HepG2 (cell line): ENCODE data around the gene TXNDC12. TPM values are rescaled to one million over a fixed set of nuclear protein-coding genes. Genes with fewer than 3 reads are reported as not detected.

Source experiments
- ATAC-seq: fragments of 200-7000 bp; cut with Tn5 transposase; 3 replicates; pipeline ENCODE4 v1.9.1; 2020; ENCODE audit warnings: mild to moderate bottlenecking, moderate library complexity
- BruUV-seq: library from RNA; stranded (reverse); fragments of 400-500 nt; replicated peaks from 2 replicates; lab custom pipeline; 2021; lab: Mats Ljungman, UMichigan
- CTCF ChIA-PET: fragments of 300-600 bp; formaldehyde crosslinking; extraction: SDS; loops from one replicate; lab custom pipeline; 2021; ENCODE audit warnings: low total read pairs, inconsistent platforms, low intra/inter-chr PET ratio; lab: Yijun Ruan, JAX
- POLR2A ChIA-PET: fragments of 350-600 bp; sonication (Branson Sonifier 250); formaldehyde crosslinking; loops from one replicate; lab custom pipeline; 2020; ENCODE audit warnings: antibody characterized with exemption, inconsistent platforms; lab: Yijun Ruan, JAX
- DNase-seq: peaks from one replicate; pipeline ENCODE4 v3.0.0-alpha.2; 2015; ENCODE audit warnings: low spot score
- FAIRE-seq: peaks from 3 replicates; lab custom pipeline; 2011; peaks lifted over from hg19 to GRCh38; lab: Jason Lieb, UNC
- H2AFZ ChIP-seq: one replicate; pipeline ENCODE4 v1.6.1; 2011; ENCODE audit warnings: low read length, inconsistent platforms
- H3K27ac ChIP-seq: fragments of 300-600 bp; 3 replicates; pipeline ENCODE4 v1.8.0; 2011; ENCODE audit warnings: mixed run types, mild to moderate bottlenecking, mixed read lengths, low read length, inconsistent platforms; ENCODE audit not compliant: insufficient read depth; ENCODE audit errors: extremely low read length
- H3K27me3 ChIP-seq, 2 experiments: fragments of 200-600 bp in 1 of 2; 2 replicates in 1 of 2; 3 replicates in 1 of 2; pipeline versions ENCODE4 v1.6.0 to v1.8.0; 2011; ENCODE audit warnings: low read length in 2 of 2, mild to moderate bottlenecking in 2 of 2, moderate library complexity in 2 of 2, inconsistent platforms in 1 of 2; ENCODE audit not compliant: insufficient read depth in 2 of 2, control insufficient read depth in 1 of 2
- H3K36me3 ChIP-seq, 2 experiments: fragments of 200-600 bp in 1 of 2; replicated peaks in 1 of 2; 2 replicates in 1 of 2; 3 replicates in 1 of 2; pipeline versions ENCODE4 v1.5.1 to v1.8.0; 2011; ENCODE audit warnings: low read length in 2 of 2, inconsistent platforms in 1 of 2; ENCODE audit not compliant: insufficient read depth in 2 of 2, control insufficient read depth in 1 of 2
- H3K4me1 ChIP-seq: 2 replicates; pipeline ENCODE4 v1.5.1; 2012; ENCODE audit warnings: low read length, inconsistent platforms; ENCODE audit not compliant: insufficient read depth
- H3K4me2 ChIP-seq: 2 replicates; pipeline ENCODE4 v1.6.0; 2011; ENCODE audit warnings: low read depth, low read length, inconsistent platforms
- H3K4me3 ChIP-seq, 3 experiments: fragments of 200-600 bp in 1 of 3; sonication (generic), shearing (Covaris generic) in 1 of 3; replicated peaks in 1 of 3; 2 replicates each; pipeline ENCODE4 v1.5.1; 2011 to 2016; ENCODE audit warnings: low read length in 3 of 3, inconsistent platforms in 2 of 3, low read depth in 2 of 3, mild to moderate bottlenecking in 2 of 3, control low read depth in 1 of 3, mixed read lengths in 1 of 3; ENCODE audit not compliant: insufficient read depth in 1 of 3
- H3K79me2 ChIP-seq: one replicate; pipeline ENCODE4 v1.6.1; 2011; ENCODE audit warnings: low read length, inconsistent platforms; ENCODE audit not compliant: insufficient read depth
- H3K9ac ChIP-seq: 2 replicates; pipeline ENCODE4 v1.6.0; 2011; ENCODE audit warnings: mild to moderate bottlenecking, low read depth, low read length, inconsistent platforms; ENCODE audit not compliant: insufficient read depth
- H3K9me3 ChIP-seq: 2 replicates; pipeline ENCODE4 v1.5.1; 2012; ENCODE audit warnings: mild to moderate bottlenecking, low read length
- H4K20me1 ChIP-seq: 2 replicates; pipeline ENCODE4 v1.6.0; 2011; ENCODE audit warnings: inconsistent platforms, mild to moderate bottlenecking, low read length, moderate library complexity; ENCODE audit not compliant: insufficient read depth
- FOSL2 ChIP-seq: sonication (generic); formaldehyde crosslinking; IDR thresholded peaks from 2 replicates; pipeline ENCODE4 v1.4.0; 2020; ENCODE audit warnings: missing genetic modification reagents
- IRF1 ChIP-seq: sonication (generic); formaldehyde crosslinking; IDR thresholded peaks from 2 replicates; pipeline ENCODE4 v1.4.0; 2020; ENCODE audit warnings: low read depth, mild to moderate bottlenecking, missing genetic modification reagents
- KAT7 ChIP-seq: IDR thresholded peaks from 2 replicates; pipeline ENCODE4 v1.6.1; 2018; ENCODE audit warnings: borderline replicate concordance, missing compliant biosample characterization
- MYNN ChIP-seq: sonication (generic); formaldehyde crosslinking; IDR thresholded peaks from 2 replicates; pipeline ENCODE4 v1.4.0; 2020; ENCODE audit warnings: mild to moderate bottlenecking, low read depth, missing genetic modification reagents
- NCOR1 ChIP-seq: fragments of 200-600 bp; sonication (generic); IDR thresholded peaks from 2 replicates; pipeline ENCODE4 v1.7.0; 2017; ENCODE audit warnings: antibody characterized with exemption, low read length, borderline replicate concordance
- PAX8 ChIP-seq: sonication (generic); formaldehyde crosslinking; IDR thresholded peaks from 2 replicates; pipeline ENCODE4 v1.8.0; 2022; ENCODE audit warnings: mild to moderate bottlenecking, missing genetic modification reagents, borderline replicate concordance
- RXRB ChIP-seq: IDR thresholded peaks from 2 replicates; pipeline ENCODE4 v1.6.1; 2016; ENCODE audit warnings: borderline replicate concordance, missing genetic modification reagents, missing compliant biosample characterization
- SALL1 ChIP-seq: sonication (generic); formaldehyde crosslinking; IDR thresholded peaks from 2 replicates; pipeline ENCODE4 v1.8.0; 2022; ENCODE audit warnings: mild to moderate bottlenecking, missing genetic modification reagents
- TARDBP ChIP-seq: sonication (generic); formaldehyde crosslinking; IDR thresholded peaks from 2 replicates; pipeline ENCODE4 v1.8.0; 2022; ENCODE audit warnings: mild to moderate bottlenecking, missing genetic modification reagents
- THAP11 ChIP-seq: IDR thresholded peaks from 2 replicates; pipeline ENCODE4 v1.6.1; 2016; ENCODE audit warnings: missing biosample characterization, missing genetic modification reagents
- ZGPAT ChIP-seq: IDR thresholded peaks from 2 replicates; pipeline ENCODE4 v1.6.1; 2016; ENCODE audit warnings: mild to moderate bottlenecking
- ZNF44 ChIP-seq: sonication (generic); formaldehyde crosslinking; IDR thresholded peaks from 2 replicates; pipeline ENCODE4 v1.5.1; 2020; ENCODE audit warnings: mild to moderate bottlenecking, missing genetic modification reagents
- ZNF547 ChIP-seq: sonication (generic); formaldehyde crosslinking; IDR thresholded peaks from 2 replicates; pipeline ENCODE4 v1.5.1; 2020; ENCODE audit warnings: mild to moderate bottlenecking, missing genetic modification reagents
- ZNF672 ChIP-seq: sonication (generic); formaldehyde crosslinking; IDR thresholded peaks from 2 replicates; pipeline ENCODE4 v1.8.1; 2022; ENCODE audit warnings: missing genetic modification reagents
- ZNF724P ChIP-seq: sonication (generic); formaldehyde crosslinking; IDR thresholded peaks from 2 replicates; pipeline ENCODE4 v1.8.0; 2022; ENCODE audit warnings: missing genetic modification reagents, borderline replicate concordance
- WGBS: methylation state at CpG from one replicate; pipeline ENCODE4 v1.1.6; 2017; ENCODE audit warnings: low lambda C conversion rate; 5-methylcytosine and 5-hydroxymethylcytosine counted together
- in situ Hi-C: cut with HindIII; loops from 2 replicates; pipeline ENCODE4 v1.10.0; 2017; ENCODE audit warnings: low pct_unique_long_range_greater_than_20kb; ENCODE audit not compliant: extremely low pct_ligation_motif_present
- intact Hi-C: fragments of 100-400 bp; cut with micrococcal nuclease; formaldehyde crosslinking; loops from one replicate; pipeline ENCODE4 v1.10.0; 2022; ENCODE audit not compliant: unreplicated experiment
- polyA plus RNA-seq, 8 experiments: library from polyadenylated mRNA; depleted of rRNA in 3 of 8; stranded (reverse) in 7 of 8; unstranded in 1 of 8; fragments of >200 nt; fragmentation: Illumina TruSeq in 4 of 8; extraction: Trizol in 4 of 8; gene quantifications; 2 replicates each; pipeline versions ENCODE4 v1.2.1 to v1.2.3, GENCODE V29; 2011 to 2016; ENCODE audit warnings: low read depth in 4 of 8, missing spikeins in 1 of 8, mixed read lengths in 1 of 8; ENCODE audit not compliant: insufficient read depth in 1 of 8
- total RNA-seq, 5 experiments: library from RNA; depleted of rRNA; stranded (reverse); fragments of >200 nt; fragmentation: Illumina TruSeq; extraction: Trizol; gene quantifications; 2 replicates each; pipeline ENCODE4 v1.2.3, GENCODE V29; 2016; ENCODE audit warnings: low read depth in 1 of 5
- TF ChIP-seq, protein P1 (sequence below): IDR thresholded peaks from 2 replicates; pipeline ENCODE4 v1.6.1; 2012; ENCODE audit warnings: low read depth, low read length, improper control_type of control experiment
- TF ChIP-seq, protein P2 (sequence below): sonication (generic); formaldehyde crosslinking; IDR thresholded peaks from 2 replicates; pipeline ENCODE4 v1.4.0; 2020; ENCODE audit warnings: missing genetic modification reagents
- TF ChIP-seq, protein P3 (sequence below): sonication (generic); formaldehyde crosslinking; IDR thresholded peaks from 2 replicates; pipeline ENCODE4 v1.4.0; 2020; ENCODE audit warnings: missing genetic modification reagents

The TXNDC12 gene
- total and polyA plus RNA-seq, 2 of the 13 experiments (the other 11 are each of a cell fraction or from before 2014, with no cell fraction given): 65.6 to 67.2 TPM

GRCh38 chr1:51976846-51977602, 78.0 kb downstream of the TXNDC12 start:
- H4K20me1 ChIP-seq: no peaks in the 10 kb centered on the region
- no peaks in the 10 kb centered on the region for H3K36me3 ChIP-seq
- in situ Hi-C loops: no loop called here
- no peaks in the 10 kb centered on the region; a peak in 1 of 5 replicates for H3K27me3 ChIP-seq
- no peak overlapping the region for H3K9ac ChIP-seq
- CTCF ChIA-PET: no interaction called here
- no peaks in the 10 kb centered on the region for H3K9me3 ChIP-seq
- FAIRE-seq (peak; percentile 59), DNase-seq (peak; percentile 72), ATAC-seq (peak; percentile 94)
- 30% methylated on average over 11 of the region's 12 CpGs for WGBS
- peaks cover 40% of the 10 kb centered on the region for H3K4me1 ChIP-seq
- peak overlapping the region; percentile 4; the same call in 1 of the 2 replicates for H3K4me2 ChIP-seq
- H3K4me3 ChIP-seq: no peak overlapping the region
- H3K79me2 ChIP-seq: no peaks in the 10 kb centered on the region
- H3K27ac ChIP-seq: no peak overlapping the region
- POLR2A ChIA-PET: interaction anchor here (1.2 to 1.3 kb wide), 2 partner anchors 8 to 79 kb away, joined by 3 to 7 read pairs; partner anchors contain the start of gene BTF3L4
- intact Hi-C loops: no loop called here
- H2AFZ ChIP-seq: no peak overlapping the region
- no TSS peak for BruUV-seq
- TF ChIP-seq ZNF724P (no peak), KAT7 (CRISPR knock-in tag) (no peak), SALL1 (peak; percentile 74), TARDBP (peak; percentile 54; the same call in 1 of the 2 replicates), NCOR1 (no peak), ZNF44 (CRISPR knock-in tag) (no peak), PAX8 (CRISPR knock-in tag) (no peak), ZNF672 (CRISPR knock-in tag) (no peak), IRF1 (CRISPR knock-in tag) (no peak), MYNN (CRISPR knock-in tag) (no peak), ZGPAT (CRISPR knock-in tag) (peak; percentile 73; the same call in 1 of the 2 replicates), THAP11 (CRISPR knock-in tag) (peak; percentile 37; the same call in 1 of the 2 replicates), FOSL2 (CRISPR knock-in tag) (peak; percentile 97), RXRB (CRISPR knock-in tag) (peak; percentile 55; the same call in 1 of the 2 replicates), ZNF547 (0 out of 2 replicates have a peak, but pooled peaks have one; percentile 64)
- TF ChIP-seq, protein P1, sequence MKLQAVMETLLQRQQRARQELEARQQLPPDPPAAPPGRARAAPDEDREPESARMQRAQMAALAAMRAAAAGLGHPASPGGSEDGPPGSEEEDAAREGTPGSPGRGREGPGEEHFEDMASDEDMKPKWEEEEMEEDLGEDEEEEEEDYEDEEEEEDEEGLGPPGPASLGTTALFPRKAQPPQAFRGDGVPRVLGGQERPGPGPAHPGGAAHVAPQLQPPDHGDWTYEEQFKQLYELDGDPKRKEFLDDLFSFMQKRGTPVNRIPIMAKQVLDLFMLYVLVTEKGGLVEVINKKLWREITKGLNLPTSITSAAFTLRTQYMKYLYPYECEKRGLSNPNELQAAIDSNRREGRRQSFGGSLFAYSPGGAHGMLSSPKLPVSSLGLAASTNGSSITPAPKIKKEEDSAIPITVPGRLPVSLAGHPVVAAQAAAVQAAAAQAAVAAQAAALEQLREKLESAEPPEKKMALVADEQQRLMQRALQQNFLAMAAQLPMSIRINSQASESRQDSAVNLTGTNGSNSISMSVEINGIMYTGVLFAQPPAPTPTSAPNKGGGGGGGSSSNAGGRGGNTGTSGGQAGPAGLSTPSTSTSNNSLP: peak; percentile 32; the same call in 1 of the 2 replicates
- TF ChIP-seq, protein P2, sequence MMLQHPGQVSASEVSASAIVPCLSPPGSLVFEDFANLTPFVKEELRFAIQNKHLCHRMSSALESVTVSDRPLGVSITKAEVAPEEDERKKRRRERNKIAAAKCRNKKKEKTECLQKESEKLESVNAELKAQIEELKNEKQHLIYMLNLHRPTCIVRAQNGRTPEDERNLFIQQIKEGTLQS (CRISPR knock-in tag): peak; percentile 72; the same call in 1 of the 2 replicates
- TF ChIP-seq, protein P3, sequence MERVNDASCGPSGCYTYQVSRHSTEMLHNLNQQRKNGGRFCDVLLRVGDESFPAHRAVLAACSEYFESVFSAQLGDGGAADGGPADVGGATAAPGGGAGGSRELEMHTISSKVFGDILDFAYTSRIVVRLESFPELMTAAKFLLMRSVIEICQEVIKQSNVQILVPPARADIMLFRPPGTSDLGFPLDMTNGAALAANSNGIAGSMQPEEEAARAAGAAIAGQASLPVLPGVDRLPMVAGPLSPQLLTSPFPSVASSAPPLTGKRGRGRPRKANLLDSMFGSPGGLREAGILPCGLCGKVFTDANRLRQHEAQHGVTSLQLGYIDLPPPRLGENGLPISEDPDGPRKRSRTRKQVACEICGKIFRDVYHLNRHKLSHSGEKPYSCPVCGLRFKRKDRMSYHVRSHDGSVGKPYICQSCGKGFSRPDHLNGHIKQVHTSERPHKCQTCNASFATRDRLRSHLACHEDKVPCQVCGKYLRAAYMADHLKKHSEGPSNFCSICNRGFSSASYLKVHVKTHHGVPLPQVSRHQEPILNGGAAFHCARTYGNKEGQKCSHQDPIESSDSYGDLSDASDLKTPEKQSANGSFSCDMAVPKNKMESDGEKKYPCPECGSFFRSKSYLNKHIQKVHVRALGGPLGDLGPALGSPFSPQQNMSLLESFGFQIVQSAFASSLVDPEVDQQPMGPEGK: peak; percentile 30; the same call in 1 of the 2 replicates
